Measurements from ENCODE around the gene ARHGAP26.

The ARHGAP26 gene

GRCh38 chr5:142785206-142785605 lies 15.0 kb downstream of the ARHGAP26 start:
- no peak for DNase-seq

- DNase-seq = no peak
These were observed 19.0 kb downstream of the ARHGAP26 start for GRCh38 chr5:142789206-142789605.

GRCh38 chr5:142792012-142792864 lies 22.1 kb downstream of the ARHGAP26 start:
- DNase-seq = no peak

- DNase-seq = no peak
These were observed 22.7 kb downstream of the ARHGAP26 start for GRCh38 chr5:142792865-142793232.

- no peak for DNase-seq
These were observed 24.4 kb downstream of the ARHGAP26 start for GRCh38 chr5:142794537-142794936.

GRCh38 chr5:142795251-142795650 lies 25.1 kb downstream of the ARHGAP26 start:
- DNase-seq = no peak

- DNase-seq = no peak
These were observed 26.4 kb downstream of the ARHGAP26 start for GRCh38 chr5:142796492-142797109.

GRCh38 chr5:142797420-142797819 lies 27.2 kb downstream of the ARHGAP26 start:
- no peak for DNase-seq

- no peak for DNase-seq
These were observed 28.1 kb downstream of the ARHGAP26 start for GRCh38 chr5:142798099-142798770.

- peak; percentile 11 for DNase-seq
These were observed 30.8 kb downstream of the ARHGAP26 start for GRCh38 chr5:142800776-142801494.

- no peak for DNase-seq
These were observed 31.3 kb downstream of the ARHGAP26 start for GRCh38 chr5:142801495-142801871.

GRCh38 chr5:142803428-142804125 lies 33.4 kb downstream of the ARHGAP26 start:
- no peak for DNase-seq

GRCh38 chr5:142805339-142805738 lies 35.2 kb downstream of the ARHGAP26 start:
- DNase-seq = no peak

GRCh38 chr5:142806841-142807267 lies 36.7 kb downstream of the ARHGAP26 start:
- DNase-seq = no peak

GRCh38 chr5:142807372-142807911 lies 37.3 kb downstream of the ARHGAP26 start:
- no peak for DNase-seq

GRCh38 chr5:142808878-142809598 lies 38.9 kb downstream of the ARHGAP26 start:
- DNase-seq = no peak

GRCh38 chr5:142810081-142810480 lies 39.9 kb downstream of the ARHGAP26 start:
- no peak for DNase-seq

GRCh38 chr5:142810743-142811290 lies 40.6 kb downstream of the ARHGAP26 start:
- DNase-seq = no peak

- no peak for DNase-seq
These were observed 41.8 kb downstream of the ARHGAP26 start for GRCh38 chr5:142811866-142812557.

- no peak for DNase-seq
These were observed 43.0 kb downstream of the ARHGAP26 start for GRCh38 chr5:142813220-142813619.

GRCh38 chr5:142814122-142814521 lies 43.9 kb downstream of the ARHGAP26 start:
- DNase-seq = no peak
